Skin epidermis (tissue), 12 donors: ENCODE results near the gene ATP11A.

Experiments used
- H3K27ac ChIP-seq, 21 experiments: fragments of 200-600 bp; sonication (generic) in 11 of 21; one replicate each; pipeline ENCODE4 v1.5.0; 2020; ENCODE audit warnings: mild to moderate bottlenecking in 3 of 21, inconsistent platforms in 2 of 21, moderate library complexity in 2 of 21
- H3K4me3 ChIP-seq, 7 experiments: fragments of 200-600 bp; sonication (generic) in 2 of 7; one replicate each; pipeline ENCODE4 v1.5.0; 2020; ENCODE audit warnings: inconsistent platforms in 2 of 7, mild to moderate bottlenecking in 2 of 7, moderate library complexity in 1 of 7

The ATP11A gene

GRCh38 chr13:112767506-112768471 is 78.0 kb downstream of the ATP11A start:
- H3K27ac ChIP-seq: peak overlapping the region in 1 of 21 experiments; percentile 30
- H3K4me3 ChIP-seq: no peak overlapping the region

GRCh38 chr13:112768795-112769481 is 79.1 kb downstream of the ATP11A start:
- Histone ChIP-seq H3K27ac (no peak overlapping the region), H3K4me3 (no peak overlapping the region)

- H3K27ac ChIP-seq: no peak overlapping the region
- no peak overlapping the region for H3K4me3 ChIP-seq
These were observed 79.8 kb downstream of the ATP11A start for GRCh38 chr13:112769615-112770014.

- Histone ChIP-seq H3K27ac (no peak overlapping the region), H3K4me3 (no peak overlapping the region)
These were observed 80.7 kb downstream of the ATP11A start for GRCh38 chr13:112770504-112770903.

GRCh38 chr13:112771139-112771876 is 81.5 kb downstream of the ATP11A start:
- no peak overlapping the region for H3K27ac ChIP-seq
- no peak overlapping the region for H3K4me3 ChIP-seq

- Histone ChIP-seq H3K27ac (no peak overlapping the region), H3K4me3 (no peak overlapping the region)
These were observed 82.2 kb downstream of the ATP11A start for GRCh38 chr13:112771877-112772538.

GRCh38 chr13:112772539-112772909 is 82.7 kb downstream of the ATP11A start:
- Histone ChIP-seq H3K4me3 (no peak overlapping the region), H3K27ac (no peak overlapping the region)

- no peak overlapping the region for H3K4me3 ChIP-seq
These were observed 83.1 kb downstream of the ATP11A start for GRCh38 chr13:112772929-112773328.

GRCh38 chr13:112773601-112774447 is 84.0 kb downstream of the ATP11A start:
- Histone ChIP-seq H3K4me3 (no peak overlapping the region), H3K27ac (no peak overlapping the region)

More at GRCh38 chr13:112772929-112773328, 83.1 kb downstream of the ATP11A start:
- no peak overlapping the region for H3K27ac ChIP-seq

GRCh38 chr13:112774448-112774792 is 84.6 kb downstream of the ATP11A start:
- Histone ChIP-seq H3K4me3 (no peak overlapping the region), H3K27ac (no peak overlapping the region)

- Histone ChIP-seq H3K27ac (no peak overlapping the region), H3K4me3 (no peak overlapping the region)
These were observed 85.2 kb downstream of the ATP11A start for GRCh38 chr13:112774829-112775565.

- H3K27ac ChIP-seq: no peak overlapping the region
- no peak overlapping the region for H3K4me3 ChIP-seq
These were observed 86.0 kb downstream of the ATP11A start for GRCh38 chr13:112775791-112776279.

- Histone ChIP-seq H3K27ac (no peak overlapping the region), H3K4me3 (no peak overlapping the region)
These were observed 86.5 kb downstream of the ATP11A start for GRCh38 chr13:112776354-112776753.

GRCh38 chr13:112776971-112777370 is 87.1 kb downstream of the ATP11A start:
- Histone ChIP-seq H3K27ac (no peak overlapping the region), H3K4me3 (no peak overlapping the region)

GRCh38 chr13:112777637-112778406 is 88.0 kb downstream of the ATP11A start:
- H3K4me3 ChIP-seq: no peak overlapping the region

GRCh38 chr13:112779856-112780604 is 90.2 kb downstream of the ATP11A start:
- H3K27ac ChIP-seq: no peak overlapping the region
- no peak overlapping the region for H3K4me3 ChIP-seq

More at GRCh38 chr13:112777637-112778406, 88.0 kb downstream of the ATP11A start:
- H3K27ac ChIP-seq: no peak overlapping the region

GRCh38 chr13:112781287-112781686 is 91.4 kb downstream of the ATP11A start:
- Histone ChIP-seq H3K4me3 (no peak overlapping the region), H3K27ac (no peak overlapping the region)
